CD14-positive monocyte (primary cell): ENCODE results near the gene ASPN. TPM values are rescaled to one million over a fixed set of nuclear protein-coding genes. Genes with fewer than 3 reads are reported as not detected.

Experiments used
- DNase-seq, 3 donors: peaks; one replicate each; pipeline ENCODE4 v3.0.0-alpha.2; 2011 to 2022
- H2AFZ ChIP-seq: 2 replicates; pipeline ENCODE4 v1.6.0; 2012; ENCODE audit warnings: mild to moderate bottlenecking, low read depth, low read length, inconsistent platforms; ENCODE audit not compliant: insufficient read depth, poor library complexity, severe bottlenecking
- H3K27ac ChIP-seq, 2 donors: 1 replicate in 1 of 2; 2 replicates in 1 of 2; pipeline ENCODE4 v1.5.1; 2012 to 2013; ENCODE audit warnings: low read length in 2 of 2, control low read depth in 1 of 2, inconsistent platforms in 1 of 2, low read depth in 1 of 2, mild to moderate bottlenecking in 1 of 2
- H3K27me3 ChIP-seq, 2 donors: one replicate each; pipeline versions ENCODE4 v1.6.0 to v1.6.1; 2011 to 2013; ENCODE audit warnings: low read length in 2 of 2; ENCODE audit not compliant: control insufficient read depth in 2 of 2, insufficient read depth in 2 of 2
- H3K36me3 ChIP-seq, 2 donors: replicated peaks in 1 of 2; 1 replicate in 1 of 2; 2 replicates in 1 of 2; pipeline versions ENCODE4 v1.5.1 to v1.6.1; 2012 to 2013; ENCODE audit warnings: low read length in 2 of 2, control low read depth in 1 of 2, inconsistent platforms in 1 of 2, mild to moderate bottlenecking in 1 of 2; ENCODE audit not compliant: insufficient read depth in 2 of 2, control insufficient read depth in 1 of 2
- H3K4me1 ChIP-seq, 2 donors: 1 replicate in 1 of 2; 2 replicates in 1 of 2; pipeline versions ENCODE4 v1.5.1 to v1.6.1; 2012 to 2013; ENCODE audit warnings: low read length in 2 of 2, control low read depth in 1 of 2, inconsistent platforms in 1 of 2, mild to moderate bottlenecking in 1 of 2, moderate library complexity in 1 of 2; ENCODE audit not compliant: insufficient read depth in 2 of 2, control insufficient read depth in 1 of 2
- H3K4me2 ChIP-seq: replicated peaks from 2 replicates; pipeline ENCODE3; 2012; ENCODE audit warnings: low read length, moderate library complexity, mild to moderate bottlenecking; ENCODE audit not compliant: poor library complexity, severe bottlenecking; ENCODE audit errors: extremely low read depth
- H3K4me3 ChIP-seq, 3 experiments: fragments of 200-600 bp in 1 of 3; sonication (generic) in 1 of 3; replicated peaks in 1 of 3; 1 replicate in 2 of 3; 2 replicates in 1 of 3; pipeline ENCODE4 v1.5.1; 2011 to 2013; ENCODE audit warnings: low read length in 3 of 3, mild to moderate bottlenecking in 3 of 3, control low read depth in 2 of 3, low read depth in 2 of 3, inconsistent platforms in 1 of 3, moderate library complexity in 1 of 3
- H3K79me2 ChIP-seq: 2 replicates; pipeline ENCODE4 v1.6.0; 2012; ENCODE audit warnings: mild to moderate bottlenecking, control low read depth, inconsistent platforms, low read length, moderate library complexity; ENCODE audit not compliant: insufficient read depth
- H3K9ac ChIP-seq: 2 replicates; pipeline ENCODE4 v1.6.0; 2017; ENCODE audit warnings: low read length, mild to moderate bottlenecking; ENCODE audit not compliant: insufficient read depth, poor library complexity, severe bottlenecking
- H3K9me3 ChIP-seq, 2 donors: replicated peaks in 1 of 2; 1 replicate in 1 of 2; 2 replicates in 1 of 2; pipeline versions ENCODE4 v1.5.1 to v1.6.1; 2012 to 2013; ENCODE audit warnings: low read length in 2 of 2, control low read depth in 1 of 2; ENCODE audit not compliant: control insufficient read depth in 1 of 2, insufficient read depth in 1 of 2
- H4K20me1 ChIP-seq: 2 replicates; pipeline ENCODE4 v1.6.0; 2012; ENCODE audit warnings: mild to moderate bottlenecking, low read length, control low read depth, moderate library complexity; ENCODE audit not compliant: insufficient read depth
- H3K27ac Mint-ChIP-seq, 7 donors: one replicate each; pipeline ENCODE4 v1.8.0; 2020; ENCODE audit warnings: mild to moderate bottlenecking in 7 of 7, mixed read lengths in 7 of 7, moderate library complexity in 6 of 7, inconsistent platforms in 2 of 7
- H3K27me3 Mint-ChIP-seq, 3 donors: one replicate each; pipeline ENCODE4 v1.8.0; 2021 to 2022; ENCODE audit warnings: low read depth in 3 of 3, mild to moderate bottlenecking in 3 of 3, mixed read lengths in 3 of 3, moderate library complexity in 3 of 3, inconsistent platforms in 1 of 3
- H3K36me3 Mint-ChIP-seq, 2 donors: one replicate each; pipeline ENCODE4 v1.8.0; 2020; ENCODE audit warnings: mixed read lengths in 2 of 2, inconsistent platforms in 1 of 2, mild to moderate bottlenecking in 1 of 2
- H3K4me1 Mint-ChIP-seq: one replicate; pipeline ENCODE4 v1.8.0; 2020; ENCODE audit warnings: mild to moderate bottlenecking, mixed read lengths
- H3K4me3 Mint-ChIP-seq, 2 donors: one replicate each; pipeline ENCODE4 v1.8.0; 2020; ENCODE audit warnings: mild to moderate bottlenecking in 2 of 2, mixed read lengths in 2 of 2, moderate library complexity in 1 of 2
- H3K9me3 Mint-ChIP-seq, 7 donors: one replicate each; pipeline ENCODE4 v1.8.0; 2020 to 2022; ENCODE audit warnings: mixed read lengths in 7 of 7, mild to moderate bottlenecking in 6 of 7, moderate library complexity in 6 of 7, inconsistent platforms in 2 of 7
- CTCF ChIP-seq: fragments of 200-600 bp; IDR thresholded peaks from one replicate; pipeline ENCODE4 v1.8.0; 2022; ENCODE audit warnings: antibody characterized with exemption, mild to moderate bottlenecking
- WGBS: methylation state at CpG from one replicate; pipeline ENCODE4 v1.1.5; 2013; ENCODE audit warnings: missing lambda C conversion rate; ENCODE audit not compliant: insufficient coverage; 5-methylcytosine and 5-hydroxymethylcytosine counted together
- intact Hi-C, 2 donors: fragments of 100-400 bp; cut with micrococcal nuclease; formaldehyde crosslinking; loops; one replicate each; pipeline versions ENCODE4 v1.15.0 to v1.15.1; 2023
- polyA plus RNA-seq, 3 donors: library from polyadenylated mRNA; depleted of rRNA in 1 of 3; unstranded in 2 of 3; stranded (reverse) in 1 of 3; fragments of 300-500 nt in 2 of 3; fragments of >200 nt in 1 of 3; fragmentation: Illumina TruSeq in 2 of 3; gene quantifications; 1 replicate in 2 of 3; 2 replicates in 1 of 3; pipeline ENCODE4 v1.2.3, GENCODE V29; 2012 to 2021

Gene ASPN
- polyA plus RNA-seq, 3 donors = not detected

GRCh38 chr9:92504881-92505280 is 22.6 kb upstream of the ASPN start:
- TF ChIP-seq CTCF = no peak
- H3K27ac Mint-ChIP-seq = peak overlapping the region in 3 of 7 donors; percentile 8 to 73 (median 24)
- 100% methylated on average over 1 of the region's 2 CpGs for WGBS
- peaks cover 10% of the 10 kb centered on the region for H3K4me1 Mint-ChIP-seq
- no peaks in the 10 kb centered on the region for H3K27me3 ChIP-seq
- no peak overlapping the region for H3K4me2 ChIP-seq
- no peak overlapping the region for H3K4me3 ChIP-seq
- H3K4me3 Mint-ChIP-seq = no peak overlapping the region
- no peak overlapping the region for H2AFZ ChIP-seq
- no peaks in the 10 kb centered on the region for H3K79me2 ChIP-seq
- H3K9ac ChIP-seq = no peak overlapping the region
- H3K27me3 Mint-ChIP-seq = peaks cover 0 to 2% (median 0%) of the 10 kb centered on the region in 3 donors
- H3K36me3 Mint-ChIP-seq = peaks cover 0 to 1% of the 10 kb centered on the region in 2 donors
- intact Hi-C loops = no loop called here
- no peak for DNase-seq
- H3K36me3 ChIP-seq = no peaks in the 10 kb centered on the region
- no peaks in the 10 kb centered on the region for H4K20me1 ChIP-seq
- H3K27ac ChIP-seq = no peak overlapping the region
- H3K9me3 ChIP-seq = no peaks in the 10 kb centered on the region
- no peaks in the 10 kb centered on the region for H3K9me3 Mint-ChIP-seq
- no peaks in the 10 kb centered on the region for H3K4me1 ChIP-seq

GRCh38 chr9:92503156-92503555 is 20.9 kb upstream of the ASPN start:
- H3K9me3 ChIP-seq = no peaks in the 10 kb centered on the region

More at GRCh38 chr9:92503156-92503555, 20.9 kb upstream of the ASPN start:
- Histone ChIP-seq H3K9ac (no peak overlapping the region), H3K27me3 (no peaks in the 10 kb centered on the region), H4K20me1 (no peaks in the 10 kb centered on the region), H3K79me2 (no peaks in the 10 kb centered on the region), H3K4me1 (no peaks in the 10 kb centered on the region), H2AFZ (no peak overlapping the region), H3K27ac (no peak overlapping the region), H3K36me3 (no peaks in the 10 kb centered on the region), H3K4me3 (no peak overlapping the region), H3K4me2 (no peak overlapping the region)
- intact Hi-C loops = no loop called here
- Mint-ChIP-seq H3K27me3 (peaks cover 0 to 2% (median 0%) of the 10 kb centered on the region in 3 donors), H3K9me3 (no peaks in the 10 kb centered on the region), H3K36me3 (no peaks in the 10 kb centered on the region), H3K4me1 (peaks cover 10% of the 10 kb centered on the region), H3K27ac (no peak overlapping the region), H3K4me3 (no peak overlapping the region)
- no CpG with 5 or more reads among the region's 2 CpGs for WGBS
- no peak for TF ChIP-seq CTCF
- no peak for DNase-seq
